COLO829 (cell line): Measurements from ENCODE around the gene COL12A1.

Source experiments
- DNase-seq: peaks from one replicate; pipeline ENCODE4 v3.0.0; 2012; ENCODE audit warnings: low spot score

The COL12A1 gene

GRCh38 chr6:75098709-75099108 lies 107.1 kb downstream of the COL12A1 start:
- DNase-seq: peak; percentile 76

- DNase-seq: no peak
Measured at GRCh38 chr6:75096966-75097365, 108.9 kb downstream of the COL12A1 start.

- no peak for DNase-seq
Measured at GRCh38 chr6:75094614-75095200, 111.1 kb downstream of the COL12A1 start.

GRCh38 chr6:75091467-75092190 lies 114.2 kb downstream of the COL12A1 start:
- no peak for DNase-seq

- DNase-seq: no peak
Measured at GRCh38 chr6:75090576-75090975, 115.3 kb downstream of the COL12A1 start.

- no peak for DNase-seq
Measured at GRCh38 chr6:75089921-75090320, 115.9 kb downstream of the COL12A1 start.

- DNase-seq: no peak
Measured at GRCh38 chr6:75089151-75089897, 116.5 kb downstream of the COL12A1 start.

GRCh38 chr6:75085931-75086635 lies 119.8 kb downstream of the COL12A1 start:
- no peak for DNase-seq

- DNase-seq: no peak
Measured at GRCh38 chr6:75084872-75085381, 120.9 kb downstream of the COL12A1 start.

- DNase-seq: no peak
Measured at GRCh38 chr6:75084018-75084417, 121.8 kb downstream of the COL12A1 start.

- DNase-seq: no peak
Measured at GRCh38 chr6:75081921-75082320, 123.9 kb downstream of the COL12A1 start.

GRCh38 chr6:75081047-75081446 lies 124.8 kb downstream of the COL12A1 start:
- DNase-seq: no peak

- DNase-seq: no peak
Measured at GRCh38 chr6:75079589-75079988, 126.3 kb downstream of the COL12A1 start.

GRCh38 chr6:75077701-75078100 lies 128.2 kb downstream of the COL12A1 start:
- no peak for DNase-seq

GRCh38 chr6:75076009-75076408 lies 129.8 kb downstream of the COL12A1 start:
- no peak for DNase-seq

GRCh38 chr6:75070244-75070643 lies 135.6 kb downstream of the COL12A1 start:
- DNase-seq: no peak

- DNase-seq: no peak
Measured at GRCh38 chr6:75065523-75065922, 140.3 kb downstream of the COL12A1 start.

GRCh38 chr6:75052491-75052890 lies 153.4 kb downstream of the COL12A1 start:
- DNase-seq: no peak

- no peak for DNase-seq
Measured at GRCh38 chr6:75049308-75049707, 156.5 kb downstream of the COL12A1 start.

- no peak for DNase-seq
Measured at GRCh38 chr6:75044846-75045245, 161.0 kb downstream of the COL12A1 start.

GRCh38 chr6:75041381-75041780 lies 164.5 kb downstream of the COL12A1 start:
- DNase-seq: no peak
